Activated B cell treated with CpG ODN at 0.5 μM for 24 hours (primary cell): Measurements from ENCODE around the gene AHCYL2. TPM values are rescaled to one million over a fixed set of nuclear protein-coding genes. Genes with fewer than 3 reads are reported as not detected.
A peak's percentile ranks its signal among the peaks of the same experiment; 100 is the strongest.

Experiments
- ATAC-seq: fragments of 200-7000 bp; cut with Tn5 transposase; one replicate; pipeline ENCODE4 v1.10.0; 2021; ENCODE audit warnings: low read depth, mild to moderate bottlenecking, moderate library complexity
- CTCF ChIA-PET: fragments of 350-600 bp; sonication (Branson Sonifier 250); formaldehyde crosslinking; loops from one replicate; lab custom pipeline; 2021; ENCODE audit warnings: antibody characterized with exemption; lab: Charles Lee
- POLR2A ChIA-PET: fragments of 350-600 bp; sonication (Branson Sonifier 250); formaldehyde crosslinking; loops from one replicate; lab custom pipeline; 2021; ENCODE audit warnings: antibody characterized with exemption; lab: Charles Lee
- DNase-seq: peaks from one replicate; pipeline ENCODE4 v3.0.0; 2022
- H3K27ac Mint-ChIP-seq: one replicate; pipeline ENCODE4 v1.8.0; 2020; ENCODE audit warnings: mixed read lengths
- H3K27me3 Mint-ChIP-seq: one replicate; pipeline ENCODE4 v1.8.0; 2021; ENCODE audit warnings: mixed read lengths
- H3K36me3 Mint-ChIP-seq: one replicate; pipeline ENCODE4 v1.8.0; 2021; ENCODE audit warnings: low read depth, mixed read lengths
- H3K4me1 Mint-ChIP-seq: one replicate; pipeline ENCODE4 v1.8.0; 2021; ENCODE audit warnings: mixed read lengths
- H3K4me3 Mint-ChIP-seq: one replicate; pipeline ENCODE4 v1.8.0; 2020; ENCODE audit warnings: mild to moderate bottlenecking, mixed read lengths
- H3K9me3 Mint-ChIP-seq: one replicate; pipeline ENCODE4 v1.8.0; 2020; ENCODE audit warnings: mixed read lengths
- intact Hi-C: fragments of 100-400 bp; cut with micrococcal nuclease; formaldehyde crosslinking; loops from one replicate; pipeline ENCODE4 v1.15.1; 2024
- total RNA-seq: library from RNA; stranded (reverse); gene quantifications from 2 replicates; pipeline ENCODE4 v1.2.3, GENCODE V29; 2022
- TF ChIP-seq, protein P1 (sequence below): fragments of 200-600 bp; IDR thresholded peaks from one replicate; pipeline ENCODE4 v1.8.0; 2022; ENCODE audit warnings: antibody characterized with exemption, mild to moderate bottlenecking

AHCYL2 gene
- total RNA-seq, 1 donor from 2014 or later = 11.6 TPM

DNA sequence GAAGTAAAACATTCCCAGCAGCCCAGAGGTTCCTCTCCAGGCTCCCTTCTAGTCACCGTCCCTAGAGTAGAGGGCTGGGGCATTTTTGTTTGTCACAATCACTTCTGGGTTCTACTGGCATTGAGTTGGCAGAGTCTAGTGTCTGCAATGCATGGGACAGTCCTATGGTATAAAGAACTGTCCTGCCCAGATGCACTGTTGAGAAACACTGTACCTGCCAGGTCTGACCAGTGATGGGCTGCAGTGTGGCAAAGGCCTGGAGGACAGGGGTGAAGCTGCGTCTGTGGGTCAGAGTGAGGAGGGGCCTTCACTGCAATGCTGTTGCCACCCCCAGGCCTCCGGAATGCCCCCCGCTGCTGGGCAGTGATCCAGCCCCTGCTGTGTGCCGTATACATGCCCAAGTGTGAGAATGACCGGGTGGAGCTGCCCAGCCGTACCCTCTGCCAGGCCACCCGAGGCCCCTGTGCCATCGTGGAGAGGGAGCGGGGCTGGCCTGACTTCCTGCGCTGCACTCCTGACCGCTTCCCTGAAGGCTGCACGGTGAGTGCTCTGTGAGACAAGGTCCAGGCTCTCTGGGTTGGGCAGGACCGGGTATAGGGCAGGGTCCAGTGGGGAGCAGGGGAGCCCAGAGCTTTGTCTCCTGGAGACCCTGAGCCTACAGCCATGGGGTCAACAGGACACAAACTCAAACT lies 21.6 kb upstream of the AHCYL2 start:
- POLR2A ChIA-PET = no interaction called here
- TF ChIP-seq, protein P1, sequence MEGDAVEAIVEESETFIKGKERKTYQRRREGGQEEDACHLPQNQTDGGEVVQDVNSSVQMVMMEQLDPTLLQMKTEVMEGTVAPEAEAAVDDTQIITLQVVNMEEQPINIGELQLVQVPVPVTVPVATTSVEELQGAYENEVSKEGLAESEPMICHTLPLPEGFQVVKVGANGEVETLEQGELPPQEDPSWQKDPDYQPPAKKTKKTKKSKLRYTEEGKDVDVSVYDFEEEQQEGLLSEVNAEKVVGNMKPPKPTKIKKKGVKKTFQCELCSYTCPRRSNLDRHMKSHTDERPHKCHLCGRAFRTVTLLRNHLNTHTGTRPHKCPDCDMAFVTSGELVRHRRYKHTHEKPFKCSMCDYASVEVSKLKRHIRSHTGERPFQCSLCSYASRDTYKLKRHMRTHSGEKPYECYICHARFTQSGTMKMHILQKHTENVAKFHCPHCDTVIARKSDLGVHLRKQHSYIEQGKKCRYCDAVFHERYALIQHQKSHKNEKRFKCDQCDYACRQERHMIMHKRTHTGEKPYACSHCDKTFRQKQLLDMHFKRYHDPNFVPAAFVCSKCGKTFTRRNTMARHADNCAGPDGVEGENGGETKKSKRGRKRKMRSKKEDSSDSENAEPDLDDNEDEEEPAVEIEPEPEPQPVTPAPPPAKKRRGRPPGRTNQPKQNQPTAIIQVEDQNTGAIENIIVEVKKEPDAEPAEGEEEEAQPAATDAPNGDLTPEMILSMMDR = no peak
- Mint-ChIP-seq H3K9me3 (no peaks in the 10 kb centered on the region), H3K27ac (no peak overlapping the region), H3K4me1 (peaks cover 5% of the 10 kb centered on the region), H3K4me3 (no peak overlapping the region), H3K27me3 (no peaks in the 10 kb centered on the region), H3K36me3 (no peaks in the 10 kb centered on the region)
- CTCF ChIA-PET = no interaction called here
- ATAC-seq (no peak), DNase-seq (no peak)
- intact Hi-C loops = no loop called here

DNA sequence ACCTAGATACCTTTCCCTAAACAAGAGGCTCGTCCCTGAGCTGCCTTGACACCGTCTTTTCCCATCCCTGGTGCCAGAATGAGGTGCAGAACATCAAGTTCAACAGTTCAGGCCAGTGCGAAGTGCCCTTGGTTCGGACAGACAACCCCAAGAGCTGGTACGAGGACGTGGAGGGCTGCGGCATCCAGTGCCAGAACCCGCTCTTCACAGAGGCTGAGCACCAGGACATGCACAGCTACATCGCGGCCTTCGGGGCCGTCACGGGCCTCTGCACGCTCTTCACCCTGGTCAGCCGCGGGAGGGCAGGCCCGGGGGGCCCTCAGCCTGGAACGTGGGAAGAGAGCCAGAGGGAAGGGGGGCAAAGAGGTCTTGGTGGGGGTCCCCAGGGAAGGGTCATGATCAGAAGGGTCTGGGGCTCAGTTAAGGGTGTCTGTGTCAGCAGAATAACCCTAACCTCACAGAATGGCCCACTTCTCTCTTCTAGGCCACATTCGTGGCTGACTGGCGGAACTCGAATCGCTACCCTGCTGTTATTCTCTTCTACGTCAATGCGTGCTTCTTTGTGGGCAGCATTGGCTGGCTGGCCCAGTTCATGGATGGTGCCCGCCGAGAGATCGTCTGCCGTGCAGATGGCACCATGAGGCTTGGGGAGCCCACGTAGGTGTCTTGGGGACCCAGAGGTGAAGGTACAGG lies 19.6 kb upstream of the AHCYL2 start:
- Mint-ChIP-seq H3K36me3 (no peaks in the 10 kb centered on the region), H3K4me1 (peaks cover 3% of the 10 kb centered on the region), H3K4me3 (no peak overlapping the region), H3K27me3 (no peaks in the 10 kb centered on the region), H3K27ac (no peak overlapping the region), H3K9me3 (no peaks in the 10 kb centered on the region)
- ChIA-PET CTCF (no interaction called here), POLR2A (no interaction called here)
- DNase-seq = no peak
- peak; percentile 68 for ATAC-seq
- intact Hi-C loops = loop anchor here (2.0 kb wide), 1 partner anchor 20 kb away; the partner anchor contains the start of gene AHCYL2
- TF ChIP-seq, protein P1 = no peak

DNA sequence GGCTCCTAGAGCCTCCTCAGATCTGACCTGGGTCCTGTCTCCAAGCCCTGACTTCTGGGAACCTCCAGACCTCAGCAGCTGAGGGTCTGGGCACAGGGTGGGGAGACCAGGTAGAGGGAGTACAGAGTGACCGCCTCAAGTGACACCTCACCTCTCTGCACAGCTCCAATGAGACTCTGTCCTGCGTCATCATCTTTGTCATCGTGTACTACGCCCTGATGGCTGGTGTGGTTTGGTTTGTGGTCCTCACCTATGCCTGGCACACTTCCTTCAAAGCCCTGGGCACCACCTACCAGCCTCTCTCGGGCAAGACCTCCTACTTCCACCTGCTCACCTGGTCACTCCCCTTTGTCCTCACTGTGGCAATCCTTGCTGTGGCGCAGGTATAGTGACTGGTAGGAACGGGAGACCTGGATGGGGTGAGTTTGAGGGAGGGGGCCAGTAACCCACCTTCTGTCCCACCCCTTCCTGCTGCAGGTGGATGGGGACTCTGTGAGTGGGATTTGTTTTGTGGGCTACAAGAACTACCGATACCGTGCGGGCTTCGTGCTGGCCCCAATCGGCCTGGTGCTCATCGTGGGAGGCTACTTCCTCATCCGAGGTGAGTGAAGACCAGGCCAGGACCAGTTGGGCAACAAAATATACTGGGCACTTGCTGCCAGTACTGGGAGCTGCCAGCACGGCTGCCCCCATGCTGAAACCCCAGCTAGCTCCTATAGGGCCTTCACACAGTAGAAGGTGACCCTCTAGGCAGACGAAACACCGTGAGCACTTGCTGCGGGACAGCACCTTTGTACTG lies 18.6 kb upstream of the AHCYL2 start:
- intact Hi-C loops = loop anchor here (2.0 kb wide), 1 partner anchor 19 kb away; the partner anchor contains the start of gene AHCYL2
- Mint-ChIP-seq H3K27ac (no peak overlapping the region), H3K27me3 (no peaks in the 10 kb centered on the region), H3K4me1 (peaks cover 5% of the 10 kb centered on the region), H3K36me3 (no peaks in the 10 kb centered on the region), H3K4me3 (no peak overlapping the region), H3K9me3 (no peaks in the 10 kb centered on the region)
- ChIA-PET POLR2A (interaction anchor here (0.8 kb wide), 1 partner anchor 37 kb away, joined by 3 read pairs; no protein-coding TSS in a partner anchor), CTCF (interaction anchor here (1.1 kb wide), 1 partner anchor 43 kb away, joined by 3 read pairs; no protein-coding TSS in a partner anchor)
- TF ChIP-seq, protein P1 = no peak
- no peak for ATAC-seq
- DNase-seq = no peak

DNA sequence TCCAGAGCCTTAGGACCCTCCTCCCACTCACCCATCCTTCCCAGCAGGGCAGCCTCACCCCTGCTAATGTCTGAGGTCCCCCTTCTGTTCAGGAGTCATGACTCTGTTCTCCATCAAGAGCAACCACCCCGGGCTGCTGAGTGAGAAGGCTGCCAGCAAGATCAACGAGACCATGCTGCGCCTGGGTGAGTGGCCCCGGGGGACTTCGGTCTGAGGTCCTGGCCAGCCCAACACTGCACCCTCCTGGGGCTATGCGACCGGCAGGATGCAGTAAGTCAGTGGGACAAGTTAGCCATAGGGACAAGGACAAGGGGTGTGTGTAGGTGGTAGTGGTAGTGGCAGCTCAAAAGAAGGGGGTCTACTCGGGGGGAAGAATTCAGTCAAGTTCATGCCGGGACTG lies 16.2 kb upstream of the AHCYL2 start:
- CTCF ChIA-PET = interaction anchor here (1.1 to 3.3 kb wide), 4 partner anchors 10 to 367 kb away, joined by 3 to 22 read pairs (median 3); no protein-coding TSS in a partner anchor
- no peaks in the 10 kb centered on the region for H3K36me3 Mint-ChIP-seq
- H3K4me3 Mint-ChIP-seq = no peak overlapping the region
- TF ChIP-seq, protein P1 = no peak
- no peak for DNase-seq
- no peak overlapping the region for H3K27ac Mint-ChIP-seq
- POLR2A ChIA-PET = no interaction called here
- H3K9me3 Mint-ChIP-seq = no peaks in the 10 kb centered on the region
- intact Hi-C loops = no loop called here
- peaks cover 5% of the 10 kb centered on the region for H3K4me1 Mint-ChIP-seq
- no peaks in the 10 kb centered on the region for H3K27me3 Mint-ChIP-seq
- ATAC-seq = no peak
